Fibroblast of villous mesenchyme (primary cell): Measurements from ENCODE around the gene TMEM131L. TPM values are rescaled to one million over a fixed set of nuclear protein-coding genes. Genes with fewer than 3 reads are reported as not detected.
"Not testable (repeated sequence)": the region's sequence is repeated elsewhere in the genome, so short reads cannot be mapped to it uniquely, and the experiment has no call there.

Experiments used
- DNase-seq: peaks from one replicate; pipeline ENCODE4 v3.0.0-alpha.2; 2010; ENCODE audit warnings: low read depth
- H3K4me3 ChIP-seq: 2 replicates; pipeline ENCODE4 v1.5.1; 2011; ENCODE audit warnings: low read depth, mild to moderate bottlenecking, low read length
- total RNA-seq: library from RNA; depleted of rRNA; stranded (reverse); fragments of >200 nt; gene quantifications from 2 replicates; pipeline ENCODE4 v1.2.3, GENCODE V29; 2012
- TF ChIP-seq, protein P1 (sequence below): IDR thresholded peaks from 2 replicates; pipeline ENCODE4 v1.5.1; 2012; ENCODE audit warnings: low read depth, mild to moderate bottlenecking, low read length; ENCODE audit not compliant: insufficient read depth

Gene TMEM131L
- total RNA-seq, 1 donor, result 4.7 TPM

DNA sequence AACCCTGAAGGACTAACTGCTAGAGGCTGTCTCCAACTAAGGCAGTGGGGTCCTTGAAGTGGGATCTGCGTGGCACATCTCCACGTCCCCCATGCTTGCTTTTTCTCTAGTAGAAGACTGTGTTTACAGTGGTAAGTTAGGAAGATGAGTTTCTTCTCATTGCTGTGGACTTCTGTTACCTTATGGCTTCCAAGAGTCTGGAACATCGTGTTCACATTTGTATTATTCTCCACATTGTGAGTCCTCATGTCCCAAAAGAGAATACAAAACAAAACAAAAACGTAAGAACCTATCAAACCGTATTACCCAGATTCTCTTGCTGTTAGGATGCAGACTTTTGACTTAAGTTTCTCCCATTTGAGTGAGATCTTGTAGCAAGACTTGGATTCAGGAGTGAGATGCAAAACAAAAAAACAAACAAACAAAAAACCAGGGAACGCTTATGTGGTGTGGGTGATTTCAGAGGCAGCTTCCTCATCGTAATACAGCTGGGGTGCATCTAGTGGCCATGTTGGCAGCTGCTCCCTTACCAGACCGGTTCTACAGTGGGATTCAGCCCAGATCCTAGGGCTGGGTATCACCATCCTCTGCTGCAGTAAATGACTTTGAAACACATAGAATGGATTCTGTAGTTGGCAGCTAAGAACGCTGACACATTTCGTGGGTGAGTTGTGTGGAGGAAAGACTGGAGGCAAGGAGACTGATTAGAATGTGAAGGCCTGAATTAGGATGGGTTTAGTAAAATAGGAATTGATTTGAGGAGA lies 41.3 kb downstream of the TMEM131L start:
- no peak for DNase-seq
- TF ChIP-seq, protein P1, sequence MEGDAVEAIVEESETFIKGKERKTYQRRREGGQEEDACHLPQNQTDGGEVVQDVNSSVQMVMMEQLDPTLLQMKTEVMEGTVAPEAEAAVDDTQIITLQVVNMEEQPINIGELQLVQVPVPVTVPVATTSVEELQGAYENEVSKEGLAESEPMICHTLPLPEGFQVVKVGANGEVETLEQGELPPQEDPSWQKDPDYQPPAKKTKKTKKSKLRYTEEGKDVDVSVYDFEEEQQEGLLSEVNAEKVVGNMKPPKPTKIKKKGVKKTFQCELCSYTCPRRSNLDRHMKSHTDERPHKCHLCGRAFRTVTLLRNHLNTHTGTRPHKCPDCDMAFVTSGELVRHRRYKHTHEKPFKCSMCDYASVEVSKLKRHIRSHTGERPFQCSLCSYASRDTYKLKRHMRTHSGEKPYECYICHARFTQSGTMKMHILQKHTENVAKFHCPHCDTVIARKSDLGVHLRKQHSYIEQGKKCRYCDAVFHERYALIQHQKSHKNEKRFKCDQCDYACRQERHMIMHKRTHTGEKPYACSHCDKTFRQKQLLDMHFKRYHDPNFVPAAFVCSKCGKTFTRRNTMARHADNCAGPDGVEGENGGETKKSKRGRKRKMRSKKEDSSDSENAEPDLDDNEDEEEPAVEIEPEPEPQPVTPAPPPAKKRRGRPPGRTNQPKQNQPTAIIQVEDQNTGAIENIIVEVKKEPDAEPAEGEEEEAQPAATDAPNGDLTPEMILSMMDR, result no peak
- H3K4me3 ChIP-seq, result no peak overlapping the region

DNA sequence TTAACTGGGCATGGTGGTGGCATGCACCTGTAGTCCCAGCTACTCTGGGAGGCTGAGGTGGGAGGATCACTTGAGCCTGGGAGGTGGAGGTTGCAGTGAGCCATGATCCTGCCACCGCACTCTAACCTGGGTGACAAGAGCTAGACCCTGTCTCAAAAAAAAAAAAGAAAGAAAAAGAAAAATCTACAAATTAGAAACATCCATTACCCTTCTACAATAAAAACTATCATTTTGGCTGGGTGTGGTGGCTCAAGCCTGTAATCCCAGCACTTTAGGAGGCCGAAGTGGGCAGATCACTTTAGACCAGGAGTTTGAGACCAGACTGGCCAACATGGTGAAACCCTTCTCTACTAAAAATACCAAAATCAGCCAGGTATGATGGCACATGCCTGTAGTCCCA lies 43.1 kb downstream of the TMEM131L start:
- not testable (repeated sequence) for DNase-seq, H3K4me3 ChIP-seq

DNA sequence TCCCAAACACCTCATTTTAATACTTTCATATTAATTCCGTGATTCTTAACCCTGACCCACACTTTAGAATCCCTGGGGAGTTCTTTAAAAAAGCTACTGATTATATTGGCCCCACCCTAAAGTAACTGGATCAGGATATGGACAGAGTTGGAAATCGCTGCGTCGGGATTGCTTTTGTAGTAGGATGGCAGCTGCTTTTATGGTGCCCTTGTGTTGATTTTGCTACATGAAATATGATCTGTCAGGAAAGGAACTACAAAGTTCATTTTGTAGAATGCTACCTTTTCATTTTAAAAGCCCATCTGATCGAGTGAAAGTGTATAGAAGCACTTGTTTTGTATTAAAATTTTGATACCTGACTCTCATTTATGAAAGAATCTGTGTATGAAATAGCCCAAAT lies 43.6 kb downstream of the TMEM131L start:
- no peak overlapping the region for H3K4me3 ChIP-seq
- TF ChIP-seq, protein P1, result no peak
- DNase-seq, result no peak

- no peak overlapping the region for H3K4me3 ChIP-seq
- TF ChIP-seq, protein P1, result no peak
- no peak for DNase-seq
Measured at GRCh38 chr4:153510252-153511001, 44.3 kb downstream of the TMEM131L start.

DNA sequence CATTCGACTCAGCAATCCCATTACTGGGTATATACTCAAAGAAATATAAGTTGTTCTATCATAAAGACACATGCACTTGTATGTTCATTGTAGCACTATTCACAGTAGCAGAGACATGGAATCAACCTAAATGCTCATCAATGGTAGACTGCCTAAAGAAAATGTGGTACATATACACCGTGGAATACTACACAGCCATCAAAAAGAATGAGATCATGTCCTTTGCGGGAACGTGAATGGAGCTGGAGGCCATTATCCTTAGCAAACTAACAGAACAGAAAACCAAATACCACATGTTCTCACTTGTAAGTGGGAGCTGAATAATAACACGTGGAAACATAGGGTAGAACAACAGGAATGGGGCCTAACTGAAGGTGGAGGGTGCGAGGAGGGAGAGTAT lies 44.9 kb downstream of the TMEM131L start:
- no peak overlapping the region for H3K4me3 ChIP-seq
- TF ChIP-seq, protein P1, result no peak
- DNase-seq, result no peak

DNA sequence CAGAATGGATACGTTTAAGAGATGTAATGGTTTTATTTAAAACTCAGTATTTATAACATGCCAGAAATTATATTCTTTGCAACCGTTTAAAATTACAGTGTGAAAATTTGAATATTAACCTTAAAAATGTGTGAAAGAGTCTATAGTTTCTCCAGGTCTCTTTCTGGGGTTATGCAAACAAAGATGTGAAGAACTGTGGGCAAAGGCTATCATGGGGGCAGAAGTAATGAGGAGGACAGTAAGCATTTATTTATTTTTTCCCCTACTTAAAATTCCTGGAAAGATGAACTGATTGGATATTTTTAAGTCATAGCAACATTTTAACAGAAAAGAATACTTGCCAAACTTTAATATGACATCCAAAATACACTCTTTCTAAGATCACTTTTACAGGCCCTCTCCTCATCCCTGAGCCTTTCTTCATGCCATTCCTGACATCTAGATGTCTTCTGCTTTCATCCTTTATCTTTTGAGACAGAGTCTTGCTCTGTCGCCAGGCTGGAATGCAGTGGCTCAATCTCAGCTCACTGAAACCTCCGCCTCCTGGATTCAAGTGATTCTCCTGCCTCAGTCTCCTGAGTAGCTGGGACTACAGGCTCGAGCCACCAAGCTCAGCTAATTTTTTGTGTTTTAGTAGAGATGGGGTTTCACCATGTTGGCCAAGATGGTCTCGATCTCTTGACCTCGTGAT lies 46.1 kb downstream of the TMEM131L start:
- DNase-seq, result no peak
- TF ChIP-seq, protein P1, result no peak

GRCh38 chr4:153512952-153513500 lies 46.9 kb downstream of the TMEM131L start:
- TF ChIP-seq, protein P1, result no peak
- H3K4me3 ChIP-seq, result no peak overlapping the region
- no peak for DNase-seq

More for the DNA sequence above, 46.1 kb downstream of the TMEM131L start:
- no peak overlapping the region for H3K4me3 ChIP-seq
